Endodermal cell (in vitro differentiated cells): ENCODE results near the gene UPF2. TPM values are rescaled to one million over a fixed set of nuclear protein-coding genes. Genes with fewer than 3 reads are reported as not detected.

Experiments
- DNase-seq: peaks from one replicate; pipeline ENCODE4 v3.0.0-alpha.2; 2017
- H3K27ac ChIP-seq: 2 replicates; pipeline ENCODE4 v1.5.1; 2013; ENCODE audit warnings: mild to moderate bottlenecking, low read depth, low read length, moderate library complexity
- H3K27me3 ChIP-seq: 2 replicates; pipeline ENCODE4 v1.6.1; 2013; ENCODE audit warnings: mild to moderate bottlenecking, low read length, moderate library complexity; ENCODE audit not compliant: insufficient read depth, control insufficient read depth, poor library complexity, severe bottlenecking
- H3K36me3 ChIP-seq: 2 replicates; pipeline ENCODE4 v1.7.0; 2013; ENCODE audit warnings: mild to moderate bottlenecking, low read length, moderate library complexity; ENCODE audit not compliant: control insufficient read depth, insufficient read depth
- H3K4me1 ChIP-seq: one replicate; pipeline ENCODE4 v1.7.0; 2013; ENCODE audit warnings: low read length; ENCODE audit not compliant: control insufficient read depth, insufficient read depth
- H3K4me3 ChIP-seq: 2 replicates; pipeline ENCODE4 v1.5.1; 2013; ENCODE audit warnings: mild to moderate bottlenecking, low read length, moderate library complexity
- H3K9ac ChIP-seq: 2 replicates; pipeline ENCODE4 v1.6.1; 2013; ENCODE audit warnings: mild to moderate bottlenecking, low read length, moderate library complexity; ENCODE audit not compliant: poor library complexity, severe bottlenecking; ENCODE audit errors: extremely low read depth
- H3K9me3 ChIP-seq: 2 replicates; pipeline ENCODE4 v1.6.1; 2013; ENCODE audit warnings: mild to moderate bottlenecking, low read length, moderate library complexity; ENCODE audit not compliant: control insufficient read depth
- H3K27ac Mint-ChIP-seq: 2 replicates; pipeline ENCODE4 v1.8.0; 2020; ENCODE audit warnings: mixed read lengths
- H3K27me3 Mint-ChIP-seq: 2 replicates; pipeline ENCODE4 v1.8.0; 2021; ENCODE audit warnings: mild to moderate bottlenecking, mixed read lengths; ENCODE audit not compliant: insufficient read depth
- H3K36me3 Mint-ChIP-seq: 2 replicates; pipeline ENCODE4 v1.8.0; 2020; ENCODE audit warnings: low read depth, mixed read lengths
- H3K4me1 Mint-ChIP-seq: 2 replicates; pipeline ENCODE4 v1.8.0; 2020; ENCODE audit warnings: mixed read lengths
- H3K4me3 Mint-ChIP-seq: 2 replicates; pipeline ENCODE4 v1.8.0; 2020; ENCODE audit warnings: mild to moderate bottlenecking, moderate library complexity, mixed read lengths
- H3K9me3 Mint-ChIP-seq: 2 replicates; pipeline ENCODE4 v1.8.0; 2020; ENCODE audit warnings: mild to moderate bottlenecking, mixed read lengths
- WGBS, 2 experiments: methylation state at CpG; one replicate each; pipeline versions ENCODE4 v1.1.5 to v1.1.7; 2013; ENCODE audit warnings: missing lambda C conversion rate in 2 of 2, mixed read lengths in 1 of 2; ENCODE audit not compliant: insufficient coverage in 1 of 2, insufficient read length in 1 of 2; 5-methylcytosine and 5-hydroxymethylcytosine counted together
- total RNA-seq, 2 donors: library from RNA; stranded (reverse); fragmentation: NEBNext Ultra II Directional in 1 of 2; extraction: Animal tissue kit (Norgen Biotek cat#: 25700) in 1 of 2; gene quantifications; 2 replicates in 1 of 2; 3 replicates in 1 of 2; pipeline ENCODE4 v1.2.1, GENCODE V29; 2021
- TF ChIP-seq, protein P1 (sequence below): fragments of 200-600 bp; sonication (generic); conservative IDR thresholded peaks from 2 replicates; pipeline ENCODE4 v1.5.0; 2021; ENCODE audit warnings: antibody characterized with exemption, mild to moderate bottlenecking

Gene UPF2
- total RNA-seq, 2 donors from 2014 or later: 16.8 to 23.4 TPM

DNA sequence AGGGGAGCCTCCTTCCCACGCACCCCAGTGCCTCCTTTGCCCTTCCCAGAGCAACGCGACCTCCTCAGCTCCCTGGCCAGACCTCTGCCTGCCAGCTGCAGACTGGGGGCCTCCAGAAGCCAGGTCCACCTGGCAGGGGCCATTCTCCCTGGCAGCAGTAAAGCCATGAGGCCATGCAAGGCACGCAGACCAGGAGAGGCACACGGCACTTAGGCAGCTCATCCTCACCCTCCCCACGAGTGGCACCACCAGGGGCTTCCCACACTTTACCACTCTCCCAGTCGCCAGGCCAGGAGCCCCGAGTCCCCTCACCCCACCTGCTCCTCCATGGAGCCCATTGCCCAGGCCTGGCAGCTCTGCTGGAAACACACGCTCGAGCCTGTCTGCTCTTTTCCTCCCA, 134.1 kb downstream of the UPF2 start:
- H3K9me3 ChIP-seq: no peaks in the 10 kb centered on the region
- TF ChIP-seq, protein P1, sequence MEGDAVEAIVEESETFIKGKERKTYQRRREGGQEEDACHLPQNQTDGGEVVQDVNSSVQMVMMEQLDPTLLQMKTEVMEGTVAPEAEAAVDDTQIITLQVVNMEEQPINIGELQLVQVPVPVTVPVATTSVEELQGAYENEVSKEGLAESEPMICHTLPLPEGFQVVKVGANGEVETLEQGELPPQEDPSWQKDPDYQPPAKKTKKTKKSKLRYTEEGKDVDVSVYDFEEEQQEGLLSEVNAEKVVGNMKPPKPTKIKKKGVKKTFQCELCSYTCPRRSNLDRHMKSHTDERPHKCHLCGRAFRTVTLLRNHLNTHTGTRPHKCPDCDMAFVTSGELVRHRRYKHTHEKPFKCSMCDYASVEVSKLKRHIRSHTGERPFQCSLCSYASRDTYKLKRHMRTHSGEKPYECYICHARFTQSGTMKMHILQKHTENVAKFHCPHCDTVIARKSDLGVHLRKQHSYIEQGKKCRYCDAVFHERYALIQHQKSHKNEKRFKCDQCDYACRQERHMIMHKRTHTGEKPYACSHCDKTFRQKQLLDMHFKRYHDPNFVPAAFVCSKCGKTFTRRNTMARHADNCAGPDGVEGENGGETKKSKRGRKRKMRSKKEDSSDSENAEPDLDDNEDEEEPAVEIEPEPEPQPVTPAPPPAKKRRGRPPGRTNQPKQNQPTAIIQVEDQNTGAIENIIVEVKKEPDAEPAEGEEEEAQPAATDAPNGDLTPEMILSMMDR: no peak
- Mint-ChIP-seq H3K4me3 (no peak overlapping the region), H3K36me3 (no peaks in the 10 kb centered on the region), H3K27ac (no peak overlapping the region), H3K9me3 (no peaks in the 10 kb centered on the region), H3K4me1 (peaks cover 10% of the 10 kb centered on the region), H3K27me3 (no peaks in the 10 kb centered on the region)
- H3K9ac ChIP-seq: no peak overlapping the region
- no peak for DNase-seq
- H3K4me3 ChIP-seq: no peak overlapping the region
- H3K4me1 ChIP-seq: peaks cover 5% of the 10 kb centered on the region
- H3K27me3 ChIP-seq: no peaks in the 10 kb centered on the region
- no peaks in the 10 kb centered on the region for H3K36me3 ChIP-seq
- no peak overlapping the region for H3K27ac ChIP-seq
- WGBS, 2 experiments: 92 to 100% methylated on average over 4 to 10 of the region's 10 CpGs

- Mint-ChIP-seq H3K27ac (no peak overlapping the region), H3K4me3 (no peak overlapping the region)
Measured at GRCh38 chr10:11907914-11908313, 134.7 kb downstream of the UPF2 start.

GRCh38 chr10:11906714-11907113, 135.9 kb downstream of the UPF2 start:
- H3K27ac Mint-ChIP-seq: no peak overlapping the region
- no peak for DNase-seq
- H3K36me3 Mint-ChIP-seq: no peaks in the 10 kb centered on the region
- Histone ChIP-seq H3K9ac (no peak overlapping the region), H3K36me3 (no peaks in the 10 kb centered on the region), H3K4me3 (no peak overlapping the region), H3K27me3 (no peaks in the 10 kb centered on the region), H3K9me3 (no peaks in the 10 kb centered on the region), H3K4me1 (no peaks in the 10 kb centered on the region), H3K27ac (no peak overlapping the region)
- H3K27me3 Mint-ChIP-seq: no peaks in the 10 kb centered on the region
- WGBS, 2 experiments: 94 to 100% methylated on average over 5 to 8 of the region's 8 CpGs
- H3K9me3 Mint-ChIP-seq: no peaks in the 10 kb centered on the region
- TF ChIP-seq, protein P1: no peak
- H3K4me1 Mint-ChIP-seq: peaks cover 3% of the 10 kb centered on the region
- no peak overlapping the region for H3K4me3 Mint-ChIP-seq

More at GRCh38 chr10:11907914-11908313, 134.7 kb downstream of the UPF2 start:
- peaks cover 1% of the 10 kb centered on the region for H3K4me1 ChIP-seq
- DNase-seq: no peak
- H3K27me3 ChIP-seq: no peaks in the 10 kb centered on the region
- H3K36me3 Mint-ChIP-seq: no peaks in the 10 kb centered on the region
- no peaks in the 10 kb centered on the region for H3K9me3 Mint-ChIP-seq
- no peak overlapping the region for H3K27ac ChIP-seq
- TF ChIP-seq, protein P1: no peak
- no peaks in the 10 kb centered on the region for H3K36me3 ChIP-seq
- no peaks in the 10 kb centered on the region for H3K9me3 ChIP-seq
- no peak overlapping the region for H3K9ac ChIP-seq
- H3K27me3 Mint-ChIP-seq: no peaks in the 10 kb centered on the region
- H3K4me3 ChIP-seq: no peak overlapping the region
- peaks cover 4% of the 10 kb centered on the region for H3K4me1 Mint-ChIP-seq
- WGBS, 2 experiments: 93 to 94% methylated on average over 15 to 18 of the region's 18 CpGs
